ENCODE data around the gene SMAP1.

The SMAP1 gene

GRCh38 chr6:70889270-70889669 lies 221.6 kb downstream of the SMAP1 start:
- H3K27ac ChIP-seq: no peak overlapping the region
- H3K9ac ChIP-seq: no peak overlapping the region
- H3K4me3 ChIP-seq (IDR thresholded peaks at IDR 0.05; ENCODE audit: insufficient read depth, low read depth, low read length): no peak overlapping the region
- no peaks in the 10 kb centered on the region for H3K36me3 ChIP-seq (ENCODE audit: insufficient read depth)
- no peak overlapping the region for H2AFZ ChIP-seq (ENCODE audit: low read depth)
- no peaks in the 10 kb centered on the region for H4K20me1 ChIP-seq (ENCODE audit: insufficient read depth)
- no peaks in the 10 kb centered on the region for H3K4me1 ChIP-seq (ENCODE audit: low read depth, poor library complexity, severe bottlenecking)
- TF ChIP-seq CTCF (conservative IDR thresholded peaks at IDR 0.05; ENCODE audit: low read depth, low read length): no peak
- H3K79me2 ChIP-seq (ENCODE audit: insufficient read depth, low read depth): no peaks in the 10 kb centered on the region
- no peak overlapping the region for H3K4me2 ChIP-seq
- no peaks in the 10 kb centered on the region for H3K27me3 ChIP-seq (ENCODE audit: insufficient read depth, low read depth)

GRCh38 chr6:70894001-70894400 lies 226.3 kb downstream of the SMAP1 start:
- no peak overlapping the region for H2AFZ ChIP-seq (ENCODE audit: low read depth)
- H4K20me1 ChIP-seq (ENCODE audit: insufficient read depth): no peaks in the 10 kb centered on the region
- H3K9ac ChIP-seq: no peak overlapping the region

GRCh38 chr6:70900047-70900446 lies 232.4 kb downstream of the SMAP1 start:
- no peaks in the 10 kb centered on the region for H4K20me1 ChIP-seq (ENCODE audit: insufficient read depth)
- H3K27me3 ChIP-seq (ENCODE audit: insufficient read depth, low read depth): no peaks in the 10 kb centered on the region
- H3K4me1 ChIP-seq (ENCODE audit: low read depth, poor library complexity, severe bottlenecking): no peaks in the 10 kb centered on the region
- H3K4me3 ChIP-seq (IDR thresholded peaks at IDR 0.05; ENCODE audit: insufficient read depth, low read depth, low read length): no peak overlapping the region
- H3K4me2 ChIP-seq: no peak overlapping the region
- no peak overlapping the region for H3K27ac ChIP-seq
- H3K79me2 ChIP-seq (ENCODE audit: insufficient read depth, low read depth): no peaks in the 10 kb centered on the region
- TF ChIP-seq CTCF (conservative IDR thresholded peaks at IDR 0.05; ENCODE audit: low read depth, low read length): no peak
- H2AFZ ChIP-seq (ENCODE audit: low read depth): no peak overlapping the region
- H3K36me3 ChIP-seq (ENCODE audit: insufficient read depth): no peaks in the 10 kb centered on the region
- H3K9ac ChIP-seq: no peak overlapping the region

More at GRCh38 chr6:70894001-70894400, 226.3 kb downstream of the SMAP1 start:
- no peaks in the 10 kb centered on the region for H3K27me3 ChIP-seq (ENCODE audit: insufficient read depth, low read depth)
- no peak overlapping the region for H3K4me3 ChIP-seq (IDR thresholded peaks at IDR 0.05; ENCODE audit: insufficient read depth, low read depth, low read length)
- TF ChIP-seq CTCF (conservative IDR thresholded peaks at IDR 0.05; ENCODE audit: low read depth, low read length): no peak
- no peaks in the 10 kb centered on the region for H3K4me1 ChIP-seq (ENCODE audit: low read depth, poor library complexity, severe bottlenecking)
- H3K36me3 ChIP-seq (ENCODE audit: insufficient read depth): no peaks in the 10 kb centered on the region
- no peak overlapping the region for H3K27ac ChIP-seq
- H3K79me2 ChIP-seq (ENCODE audit: insufficient read depth, low read depth): no peaks in the 10 kb centered on the region
- H3K4me2 ChIP-seq: no peak overlapping the region

- no peaks in the 10 kb centered on the region for H4K20me1 ChIP-seq (ENCODE audit: insufficient read depth)
- H3K4me2 ChIP-seq: no peak overlapping the region
- H3K27me3 ChIP-seq (ENCODE audit: insufficient read depth, low read depth): no peaks in the 10 kb centered on the region
- H3K4me3 ChIP-seq (IDR thresholded peaks at IDR 0.05; ENCODE audit: insufficient read depth, low read depth, low read length): no peak overlapping the region
- TF ChIP-seq CTCF (conservative IDR thresholded peaks at IDR 0.05; ENCODE audit: low read depth, low read length): no peak; the same call in 1 of the 2 replicates
- H3K4me1 ChIP-seq (ENCODE audit: low read depth, poor library complexity, severe bottlenecking): no peaks in the 10 kb centered on the region
- H3K27ac ChIP-seq: no peak overlapping the region
- H3K9ac ChIP-seq: no peak overlapping the region
- no peak overlapping the region for H2AFZ ChIP-seq (ENCODE audit: low read depth)
- no peaks in the 10 kb centered on the region for H3K36me3 ChIP-seq (ENCODE audit: insufficient read depth)
- no peaks in the 10 kb centered on the region for H3K79me2 ChIP-seq (ENCODE audit: insufficient read depth, low read depth)
These were observed 233.6 kb downstream of the SMAP1 start for GRCh38 chr6:70901324-70901723.
